GM19395 (cell line): ENCODE results near the gene SMOC1.

Experiments
- ATAC-seq: cut with Tn5 transposase; IDR thresholded peaks from one replicate; pipeline ENCODE4 v1.9.1; 2021; ENCODE audit warnings: mild to moderate bottlenecking, moderate library complexity; ENCODE audit not compliant: unreplicated experiment

SMOC1 gene

DNA sequence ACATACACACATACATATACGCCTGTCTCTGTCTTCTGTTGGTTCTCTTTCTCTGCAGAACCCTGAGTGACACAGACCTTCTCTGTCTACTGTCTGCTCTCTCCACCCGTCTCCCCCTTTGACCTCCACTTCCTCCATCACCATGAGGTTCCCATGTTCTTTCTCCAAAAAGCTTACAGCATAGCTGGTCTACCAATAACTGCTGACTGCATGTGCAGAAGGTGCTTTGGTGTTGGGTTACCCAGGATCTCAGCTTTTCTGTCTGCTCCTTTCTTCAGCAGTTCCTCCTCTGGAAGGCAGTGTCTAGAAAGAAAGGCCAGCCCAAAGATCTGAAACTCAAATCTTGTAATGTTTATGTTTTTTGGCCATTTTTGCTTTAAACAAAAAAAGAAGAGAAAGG lies 125.6 kb downstream of the SMOC1 start:
- ATAC-seq = no peak

DNA sequence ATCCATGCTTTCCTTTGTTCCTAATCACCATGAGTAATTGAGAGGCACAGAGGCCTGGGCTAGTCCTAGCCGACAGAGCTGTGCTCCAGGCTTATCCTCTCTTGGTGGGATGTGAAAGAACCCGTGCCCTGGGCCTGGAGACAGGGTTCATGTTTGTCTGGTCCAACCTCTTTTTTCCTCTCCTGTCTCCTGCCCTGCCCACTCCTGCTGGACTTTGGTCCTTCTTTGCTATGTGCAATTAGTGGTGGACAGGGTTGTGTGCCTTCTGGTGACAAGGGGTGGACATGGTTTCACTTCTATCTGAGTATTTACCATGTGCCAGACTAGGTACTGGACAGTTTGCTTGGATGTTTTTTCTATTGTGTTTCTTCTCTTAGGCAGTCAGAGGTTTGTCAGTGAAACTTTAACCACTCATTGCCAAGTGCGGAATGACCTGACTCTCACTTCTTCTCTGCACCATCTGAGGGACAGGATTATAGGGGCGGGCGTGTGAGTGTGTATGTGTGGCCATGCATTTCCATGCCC lies 126.1 kb downstream of the SMOC1 start:
- no peak for ATAC-seq

DNA sequence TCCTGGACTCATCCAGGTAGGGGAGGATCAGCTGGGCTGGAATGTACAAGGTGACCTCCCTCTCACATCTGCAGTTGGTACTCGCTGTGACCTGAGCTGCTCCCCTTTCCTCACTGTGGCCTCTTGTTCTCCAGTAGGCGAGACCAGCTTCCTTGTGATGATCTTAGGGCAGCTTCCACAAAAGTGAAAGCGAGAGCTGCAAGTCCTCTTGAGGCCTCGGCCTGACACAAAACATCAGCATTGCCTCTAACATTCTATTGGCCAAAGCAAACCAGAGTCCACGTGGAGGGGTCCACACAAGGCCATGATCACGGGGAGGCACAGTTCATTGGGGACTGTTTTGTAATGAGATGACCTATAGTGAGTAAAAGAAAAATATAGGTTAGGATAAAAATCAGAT lies 127.5 kb downstream of the SMOC1 start:
- ATAC-seq = no peak

GRCh38 chr14:70008284-70009262 lies 129.4 kb downstream of the SMOC1 start:
- no peak for ATAC-seq

GRCh38 chr14:70009961-70010360 lies 130.7 kb downstream of the SMOC1 start:
- ATAC-seq = no peak

GRCh38 chr14:70011098-70011497 lies 131.9 kb downstream of the SMOC1 start:
- ATAC-seq = no peak

GRCh38 chr14:70011708-70012107 lies 132.5 kb downstream of the SMOC1 start:
- no peak for ATAC-seq

DNA sequence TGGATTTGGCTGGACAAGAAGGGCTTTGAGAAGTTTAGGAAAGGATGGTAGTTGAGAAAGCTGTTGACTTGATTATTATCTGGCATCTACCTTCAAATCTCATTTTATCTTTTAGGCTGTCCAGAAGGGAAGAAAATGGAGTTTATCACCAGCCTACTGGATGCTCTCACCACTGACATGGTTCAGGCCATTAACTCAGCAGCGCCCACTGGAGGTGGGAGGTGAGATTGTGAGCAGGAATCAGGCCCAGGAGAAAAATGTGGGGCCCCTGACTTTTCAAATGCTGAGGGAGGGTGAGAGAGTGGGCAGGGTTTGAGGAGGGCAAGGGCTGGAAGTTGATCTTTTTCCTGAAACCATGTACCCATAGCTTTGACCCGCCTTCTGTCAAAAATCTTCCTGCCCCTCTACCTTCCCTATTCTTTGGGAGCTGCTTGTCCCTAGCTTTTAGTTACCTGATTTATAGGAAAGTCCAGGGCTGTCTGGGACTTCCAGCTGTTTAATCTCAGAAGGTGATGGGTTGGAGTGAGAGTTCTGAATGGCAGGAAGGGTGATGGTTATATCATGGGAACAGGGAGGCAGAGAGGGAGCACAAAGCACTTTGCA lies 134.2 kb downstream of the SMOC1 start:
- ATAC-seq = no peak

- no peak for ATAC-seq
These were observed 135.3 kb downstream of the SMOC1 start for GRCh38 chr14:70014406-70015095.

DNA sequence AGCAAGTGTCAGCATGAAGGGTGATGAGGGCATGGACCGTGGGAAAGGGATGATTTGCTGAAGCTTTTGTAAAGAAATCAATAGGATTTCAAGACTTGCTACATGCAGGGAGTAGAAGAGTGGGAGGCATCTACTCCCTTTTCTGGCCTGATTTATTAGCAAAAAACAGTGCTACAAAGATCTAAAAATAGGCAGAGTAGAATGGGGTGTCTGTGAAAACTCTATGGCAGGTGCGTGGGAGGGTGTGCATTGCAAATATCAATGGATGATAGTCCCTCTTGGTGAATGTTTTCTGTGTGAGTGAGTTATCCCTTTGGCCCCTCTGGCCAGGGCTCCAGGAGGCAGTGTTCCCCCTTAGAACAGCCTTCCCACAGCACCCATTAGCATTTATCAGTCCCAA lies 139.0 kb downstream of the SMOC1 start:
- no peak for ATAC-seq

DNA sequence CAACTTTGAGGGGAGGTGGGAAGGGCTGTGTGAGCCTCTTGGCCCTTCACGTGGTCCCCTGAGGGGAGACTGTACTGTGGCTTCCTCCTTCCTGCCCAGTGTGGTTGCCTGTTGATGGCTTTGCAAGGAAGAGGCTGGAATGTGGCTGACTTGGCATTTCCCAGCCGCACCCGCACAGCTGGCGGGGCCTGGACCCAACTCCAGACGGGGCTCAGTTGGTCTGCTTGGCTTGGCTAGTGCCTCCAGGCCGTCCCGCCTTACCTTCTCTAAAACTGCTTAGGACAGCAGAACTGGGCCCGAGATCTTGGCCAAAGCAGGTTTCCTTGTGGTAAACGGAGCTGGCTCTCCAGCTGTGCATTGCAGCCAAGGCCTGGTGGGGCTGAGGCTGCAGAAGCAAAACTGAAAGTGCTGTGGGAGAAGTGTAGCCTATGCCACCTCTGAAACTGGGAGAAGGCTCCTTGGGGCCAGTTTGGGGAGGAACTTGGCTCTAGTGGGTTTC lies 139.5 kb downstream of the SMOC1 start:
- peak; percentile 80 for ATAC-seq

GRCh38 chr14:70019695-70020094 lies 140.5 kb downstream of the SMOC1 start:
- ATAC-seq = no peak

GRCh38 chr14:70020352-70021170 lies 141.3 kb downstream of the SMOC1 start:
- ATAC-seq = no peak

- no peak for ATAC-seq
These were observed 142.5 kb downstream of the SMOC1 start for GRCh38 chr14:70021548-70022220.

DNA sequence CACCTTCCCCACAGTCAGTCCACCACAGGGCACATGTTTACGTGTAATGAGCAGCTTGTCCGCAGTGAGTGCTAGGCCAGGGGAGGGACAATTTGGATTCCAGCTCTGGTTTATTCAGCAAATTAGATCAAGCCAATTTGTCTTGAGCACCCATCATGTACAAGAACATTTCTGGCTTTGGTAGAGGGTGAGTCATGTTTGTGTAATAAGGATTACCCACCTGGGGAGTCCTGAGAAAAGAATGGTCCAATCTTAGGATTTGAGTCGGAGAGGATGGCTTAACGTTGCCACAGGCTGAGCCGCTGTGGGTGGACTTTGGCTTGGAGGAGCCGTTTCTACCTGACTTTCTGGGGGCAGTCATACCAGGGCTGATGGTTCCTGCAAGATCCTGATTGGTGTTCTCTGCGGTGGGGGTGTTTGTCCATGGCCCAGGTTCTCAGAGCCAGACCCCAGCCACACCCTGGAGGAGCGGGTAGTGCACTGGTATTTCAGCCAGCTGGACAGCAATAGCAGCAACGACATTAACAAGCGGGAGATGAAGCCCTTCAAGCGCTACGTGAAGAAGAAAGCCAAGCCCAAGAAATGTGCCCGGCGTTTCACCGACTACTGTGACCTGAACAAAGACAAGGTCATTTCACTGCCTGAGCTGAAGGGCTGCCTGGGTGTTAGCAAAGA lies 143.7 kb downstream of the SMOC1 start:
- no peak for ATAC-seq

DNA sequence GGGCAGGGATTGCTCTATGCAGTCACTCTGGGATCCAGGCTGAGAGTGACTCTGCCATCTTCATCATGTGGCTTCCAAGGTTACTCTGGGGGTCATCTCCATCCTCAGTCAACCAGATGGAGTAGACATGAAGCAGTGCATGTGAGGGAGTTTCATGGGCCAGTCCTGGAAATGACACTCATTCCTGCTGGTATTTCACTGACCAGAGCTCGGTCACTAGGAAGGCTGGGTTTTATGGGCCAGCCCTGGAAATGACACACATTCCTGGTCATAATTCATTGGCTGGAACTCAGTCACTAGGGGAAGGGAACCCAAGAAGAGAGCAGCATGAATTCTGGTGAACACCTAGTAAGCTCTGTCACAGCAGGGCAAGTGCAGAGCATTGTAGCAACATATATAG lies 144.7 kb downstream of the SMOC1 start:
- ATAC-seq = no peak

- ATAC-seq = no peak
These were observed 148.7 kb downstream of the SMOC1 start for GRCh38 chr14:70027785-70028428.

GRCh38 chr14:70029296-70030132 lies 150.3 kb downstream of the SMOC1 start:
- ATAC-seq = no peak
